ENCODE data around the gene SSBP2. TPM values are rescaled to one million over a fixed set of nuclear protein-coding genes. Genes with fewer than 3 reads are reported as not detected.
"Not testable (repeated sequence)": the region's sequence is repeated elsewhere in the genome, so short reads cannot be mapped to it uniquely, and the experiment has no call there.

The SSBP2 gene
- polyA plus RNA-seq, 12 donors: 32.9 to 79.9 (median 63.4) TPM; not detected in 1

GRCh38 chr5:81747030-81747429 lies 3.9 kb downstream of the SSBP2 start:
- DNase-seq: no peak

DNA sequence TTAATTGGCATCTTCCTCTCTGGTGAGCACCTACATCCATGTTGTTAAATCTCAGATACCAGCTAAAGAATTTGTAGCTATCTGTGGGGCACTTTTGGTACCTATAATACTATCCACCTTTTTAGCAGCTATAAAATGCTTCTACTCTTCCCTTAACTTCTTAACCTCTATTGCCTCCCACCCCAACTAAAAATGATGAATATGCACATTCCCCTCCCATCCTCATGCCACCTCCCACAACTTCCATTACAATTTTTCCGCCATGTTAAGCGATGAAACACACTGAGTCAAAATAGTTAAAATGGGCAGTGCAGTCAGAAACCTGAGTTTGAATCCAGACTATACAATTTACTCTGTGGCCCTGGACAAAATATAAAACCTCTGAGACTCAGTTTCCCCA lies 10.1 kb downstream of the SSBP2 start:
- no peak for DNase-seq

GRCh38 chr5:81739291-81739690 lies 11.6 kb downstream of the SSBP2 start:
- no peak for DNase-seq

DNA sequence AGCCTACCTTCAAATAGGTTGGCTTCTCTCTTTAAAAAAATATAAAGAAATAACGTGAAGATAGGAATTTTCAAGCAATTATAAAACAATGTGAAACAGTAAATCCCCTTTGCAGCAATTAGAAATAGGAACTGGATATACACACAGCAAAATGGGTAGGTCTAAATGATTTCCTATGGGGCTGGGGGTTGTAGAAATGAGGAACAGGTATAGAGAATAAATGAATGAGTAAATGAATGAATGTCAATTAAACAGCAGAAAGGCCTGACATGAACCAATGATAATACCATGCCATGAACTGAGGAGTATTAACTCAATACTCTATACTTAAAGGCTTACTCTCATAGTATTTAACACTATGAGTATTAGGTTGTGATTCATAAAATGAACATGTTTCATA lies 21.6 kb downstream of the SSBP2 start:
- no peak for DNase-seq

GRCh38 chr5:81728301-81728700 lies 22.6 kb downstream of the SSBP2 start:
- no peak for DNase-seq

DNA sequence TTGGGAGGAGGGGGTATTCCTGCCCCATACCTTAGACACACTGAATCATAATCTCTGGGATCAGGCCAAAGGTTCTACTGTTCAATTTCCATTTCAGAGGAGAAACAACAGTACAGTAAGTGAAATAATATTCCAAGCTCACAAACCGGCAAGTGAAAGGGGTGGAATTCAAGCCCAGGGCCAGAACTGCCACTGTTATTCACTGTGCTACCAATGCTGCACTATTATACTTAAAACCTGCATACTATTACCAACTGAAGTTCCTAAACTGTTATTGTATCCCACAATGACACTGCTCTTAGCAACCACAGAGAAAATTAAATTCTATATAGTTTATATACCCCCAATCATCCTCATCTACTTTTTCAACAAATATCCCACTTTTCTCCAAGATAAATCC lies 24.6 kb downstream of the SSBP2 start:
- DNase-seq: no peak

GRCh38 chr5:81724571-81724970 lies 26.3 kb downstream of the SSBP2 start:
- DNase-seq: no peak

DNA sequence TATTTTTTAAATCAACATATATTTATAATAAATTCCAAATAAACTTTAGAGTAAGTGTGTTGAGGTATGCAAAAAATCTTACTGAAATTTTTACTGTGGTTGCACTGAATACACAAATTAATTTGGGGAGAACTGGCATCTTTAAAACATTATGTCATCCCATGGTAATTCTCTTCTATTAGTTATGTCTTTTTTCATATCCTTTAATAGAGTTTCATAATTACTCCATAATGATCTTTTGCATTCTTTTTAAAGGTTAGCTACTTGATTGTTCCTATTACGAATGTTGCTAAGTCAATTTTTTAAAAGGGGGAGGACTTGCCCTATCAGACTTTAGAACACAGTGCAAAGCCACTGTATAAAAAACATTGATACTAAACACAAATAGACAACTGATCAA lies 26.8 kb downstream of the SSBP2 start:
- DNase-seq: no peak

- no peak for DNase-seq
Observed at GRCh38 chr5:81721049-81721448, 29.8 kb downstream of the SSBP2 start.

- no peak for DNase-seq
Observed at GRCh38 chr5:81719743-81720345, 31.1 kb downstream of the SSBP2 start.

DNA sequence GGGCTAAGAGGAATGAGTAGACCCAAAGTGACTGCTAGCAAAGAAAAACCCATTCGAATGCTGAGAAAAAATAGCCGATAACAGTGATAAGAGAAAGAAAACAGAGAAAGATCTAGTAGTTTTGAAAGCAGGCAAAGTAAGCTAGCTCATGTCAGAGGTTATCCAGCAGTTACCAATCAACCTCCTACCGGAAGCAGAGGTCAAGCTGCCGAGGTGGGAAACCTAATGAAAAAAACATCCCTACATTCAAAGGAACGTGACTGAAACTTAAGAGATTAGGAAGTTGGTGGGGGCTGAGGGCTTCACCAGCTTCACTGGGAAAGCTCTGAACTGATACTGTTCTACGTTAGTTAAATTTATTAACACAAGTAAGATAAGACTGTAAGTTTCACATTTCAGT lies 32.6 kb downstream of the SSBP2 start:
- DNase-seq: no peak

GRCh38 chr5:81717860-81718259 lies 33.0 kb downstream of the SSBP2 start:
- DNase-seq: no peak

DNA sequence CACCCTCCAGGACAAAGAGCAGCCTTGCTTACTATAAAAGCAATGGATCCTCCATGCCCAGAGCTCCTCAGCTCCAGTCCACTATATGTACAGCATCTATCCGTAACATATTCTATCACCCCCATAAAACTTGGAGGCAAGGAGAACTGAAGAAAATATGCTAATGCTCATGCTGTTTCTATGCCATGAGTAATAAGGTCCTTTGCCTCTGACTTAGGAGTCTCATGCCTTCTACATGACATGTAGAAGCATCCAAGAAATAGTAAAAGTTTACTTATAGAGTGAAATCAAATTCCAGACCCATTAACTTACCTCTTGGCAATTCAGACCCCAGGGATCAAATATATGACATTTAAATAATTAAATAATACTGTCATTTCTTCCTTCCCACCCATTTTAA lies 33.7 kb downstream of the SSBP2 start:
- DNase-seq: no peak

- not testable (repeated sequence) for DNase-seq
Observed at GRCh38 chr5:81714076-81714475, 36.8 kb downstream of the SSBP2 start.

DNA sequence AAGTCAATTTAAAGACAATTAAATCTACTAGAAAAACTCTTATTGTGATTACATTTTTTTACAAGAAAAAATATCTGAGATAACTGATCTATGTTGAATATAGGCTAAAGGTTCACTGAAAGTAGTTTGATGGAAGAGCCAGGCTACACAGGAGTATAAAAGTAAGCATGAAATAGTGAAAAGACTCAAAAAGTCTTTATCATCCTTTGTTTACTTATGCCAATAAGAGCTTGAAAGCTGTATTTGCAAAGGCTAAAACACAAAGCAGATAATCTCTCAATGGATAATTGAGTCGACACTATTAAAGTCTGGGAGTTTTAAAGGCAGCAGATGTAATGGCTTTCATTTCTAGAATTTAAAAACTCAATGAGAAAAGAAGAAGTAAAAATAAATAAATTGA lies 42.0 kb downstream of the SSBP2 start:
- DNase-seq: no peak

DNA sequence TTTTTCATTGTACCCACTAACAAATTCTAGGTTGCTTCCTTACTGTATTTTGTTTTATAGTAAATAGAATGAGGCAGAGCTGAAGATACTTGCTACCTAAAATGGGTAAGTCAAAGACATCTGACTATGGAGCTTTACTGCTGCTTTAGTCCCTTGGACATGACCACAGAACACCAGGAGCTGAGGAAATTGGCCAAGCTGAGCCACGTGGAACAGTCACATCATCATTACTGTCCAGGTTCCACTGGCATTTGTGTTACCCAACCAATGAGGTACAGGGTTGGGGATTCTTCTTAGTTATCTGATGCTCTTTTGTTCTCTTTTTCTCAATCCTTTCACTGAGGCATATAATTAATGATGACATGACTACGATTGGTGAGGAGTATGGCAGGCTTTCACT lies 47.1 kb downstream of the SSBP2 start:
- no peak for DNase-seq

- DNase-seq: no peak
Observed at GRCh38 chr5:81700166-81700565, 50.7 kb downstream of the SSBP2 start.

GRCh38 chr5:81698813-81699212 lies 52.1 kb downstream of the SSBP2 start:
- DNase-seq: no peak

DNA sequence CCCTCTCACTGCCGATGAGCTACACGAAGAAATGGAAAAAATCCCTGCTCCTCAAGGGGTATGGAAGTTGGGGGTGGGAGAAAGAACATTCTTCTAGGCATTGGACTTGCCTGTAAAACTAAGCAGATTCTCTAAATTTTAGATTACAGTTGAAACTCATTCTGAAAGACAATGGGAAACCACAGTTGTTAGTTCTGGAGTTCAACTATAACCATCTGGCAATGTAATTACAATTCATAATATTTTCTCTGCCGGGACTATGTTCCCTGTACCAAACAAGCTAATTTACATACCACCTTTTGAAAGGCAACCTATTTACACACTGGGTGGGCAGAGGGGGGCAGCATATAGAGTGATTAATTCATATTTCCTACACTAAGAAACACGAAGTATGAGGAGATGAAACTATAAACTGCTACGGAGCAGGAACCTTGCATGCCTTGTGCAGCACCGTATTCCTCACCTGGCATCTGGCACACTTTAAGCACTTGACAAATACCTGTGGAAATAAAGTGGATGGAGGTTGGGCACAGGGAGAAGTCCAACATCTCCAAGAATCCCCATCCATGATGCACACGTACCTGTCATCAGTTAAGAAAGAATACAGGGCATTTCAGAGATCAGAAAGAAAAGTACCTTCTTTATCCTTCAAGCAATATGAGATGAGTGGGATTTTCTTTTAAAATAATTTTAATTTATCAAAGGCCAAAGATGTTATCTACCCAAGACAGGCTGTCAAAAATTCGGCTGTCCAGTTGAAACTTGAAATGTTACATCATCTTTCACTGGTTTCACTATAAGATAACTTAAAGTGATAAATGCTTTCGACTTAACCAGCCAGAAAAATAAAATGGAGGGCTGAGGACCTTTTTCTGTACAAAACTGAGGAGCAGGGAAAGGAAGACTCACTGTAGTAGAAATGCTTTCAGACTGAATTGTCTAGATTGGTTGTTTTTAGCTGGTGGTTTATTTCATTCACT lies 54.2 kb downstream of the SSBP2 start:
- no peak for DNase-seq

- DNase-seq: no peak
Observed at GRCh38 chr5:81694726-81695125, 56.2 kb downstream of the SSBP2 start.

DNA sequence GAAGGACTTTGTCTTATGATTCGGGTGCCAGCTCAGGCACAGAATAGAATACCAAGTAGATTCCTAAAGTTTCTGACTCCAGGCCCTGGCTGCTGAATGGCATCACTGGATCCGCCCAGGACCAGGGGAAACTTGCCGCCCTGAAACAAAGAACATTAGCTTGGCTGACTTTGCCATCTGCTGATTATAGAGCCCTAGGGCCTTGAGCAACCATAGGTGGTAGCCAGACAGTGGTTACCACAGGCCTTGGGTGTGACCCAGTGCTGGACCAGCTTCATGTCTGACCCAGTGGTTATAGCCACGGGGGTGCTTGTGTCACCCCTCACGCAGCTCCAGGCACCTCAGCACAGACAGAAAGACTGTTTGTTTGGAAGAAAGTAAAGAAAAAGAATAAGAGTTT lies 62.7 kb downstream of the SSBP2 start:
- DNase-seq: no peak

- DNase-seq: no peak
Observed at GRCh38 chr5:81687292-81687691, 63.6 kb downstream of the SSBP2 start.

DNA sequence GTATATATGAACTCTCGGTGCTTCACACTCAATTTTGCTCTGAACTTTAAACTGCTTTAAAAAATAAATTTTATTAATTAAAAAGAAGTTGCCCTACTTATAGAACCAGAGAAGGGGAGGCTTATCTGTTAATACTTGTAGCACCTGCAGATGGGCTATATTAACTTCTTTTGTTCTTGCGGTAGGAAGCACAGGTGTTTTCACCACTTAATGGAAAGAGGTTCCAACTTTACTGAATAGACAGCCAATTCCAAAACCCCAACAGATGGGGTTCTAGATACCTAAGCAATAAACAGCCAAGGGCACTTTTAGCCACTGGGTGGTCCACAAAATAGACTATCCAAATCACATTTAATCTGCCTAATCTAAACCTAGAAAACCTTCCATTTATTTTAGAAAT lies 65.4 kb downstream of the SSBP2 start:
- no peak for DNase-seq
